GM21717 (cell line): ENCODE results near the gene RPTOR.
"Not testable (repeated sequence)": the region's sequence is repeated elsewhere in the genome, so short reads cannot be mapped to it uniquely, and the experiment has no call there.

Experiments
- ATAC-seq: cut with Tn5 transposase; IDR thresholded peaks from one replicate; pipeline ENCODE4 v1.9.1; 2021; ENCODE audit warnings: mild to moderate bottlenecking, moderate library complexity; ENCODE audit not compliant: unreplicated experiment

The RPTOR gene

DNA sequence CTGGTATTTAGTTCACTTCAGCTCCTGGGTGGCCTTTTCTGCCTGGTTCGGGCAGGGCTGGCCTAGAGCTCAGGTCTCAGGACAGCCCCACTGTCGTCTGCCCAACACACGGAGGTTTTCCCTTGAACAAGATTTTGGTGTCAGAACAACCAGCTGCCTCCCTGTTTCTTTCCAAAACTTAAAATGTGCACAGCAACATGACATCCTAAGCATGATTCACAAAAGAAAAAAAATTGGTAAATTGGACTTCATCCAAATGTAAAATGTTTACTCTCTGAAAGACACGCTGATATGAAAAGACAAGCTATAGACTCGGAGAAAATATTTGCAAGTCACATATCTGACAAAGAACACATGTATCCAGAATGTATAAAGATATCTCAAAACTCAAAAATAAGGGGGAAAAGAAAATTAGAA is 249.2 kb downstream of the RPTOR start:
- ATAC-seq, result no peak

- no peak for ATAC-seq
These were observed 249.8 kb downstream of the RPTOR start for GRCh38 chr17:80794281-80795089.

DNA sequence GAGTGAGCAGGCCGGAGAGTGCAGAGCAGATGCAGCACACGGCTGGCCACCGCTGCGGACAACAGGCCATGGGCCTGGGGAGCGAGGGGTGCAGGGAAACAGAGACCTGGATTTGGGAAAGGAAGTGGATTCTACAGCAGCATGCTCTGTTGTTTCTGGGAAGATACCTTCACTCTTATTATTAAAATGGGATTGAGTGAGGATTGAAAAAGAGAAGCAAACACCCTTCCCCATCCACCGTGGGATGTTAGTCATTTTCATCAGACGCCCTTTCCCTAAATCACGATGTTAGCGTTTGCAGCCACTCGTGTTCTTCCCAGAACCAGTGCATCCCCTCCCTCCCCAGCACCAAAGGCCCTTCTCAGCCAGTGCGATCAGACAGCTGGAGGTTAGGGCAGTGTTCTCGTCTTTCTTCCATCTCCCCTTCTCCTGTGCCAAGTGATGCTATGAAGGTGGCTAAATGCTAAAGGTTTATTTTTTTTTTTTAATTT is 250.5 kb downstream of the RPTOR start:
- ATAC-seq, result no peak

DNA sequence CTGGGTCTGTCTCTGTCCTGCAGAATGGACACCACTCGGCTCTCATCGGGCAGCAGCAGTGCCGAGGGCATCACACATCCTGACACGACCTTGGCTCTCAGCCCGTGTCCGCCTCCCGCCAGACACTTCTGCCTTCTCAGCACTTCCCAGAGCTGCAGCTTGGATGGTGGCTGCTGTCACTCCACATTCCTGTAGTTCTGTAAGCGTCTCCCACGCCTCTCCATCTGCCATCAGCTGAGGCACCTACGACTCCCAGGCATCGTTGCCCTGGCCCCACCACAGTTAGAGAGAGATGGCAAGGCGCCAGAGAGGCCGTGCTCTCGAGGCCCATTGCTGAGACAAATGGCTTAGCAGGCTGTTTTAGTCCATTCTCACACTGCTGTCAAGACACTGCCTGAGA is 251.1 kb downstream of the RPTOR start:
- no peak for ATAC-seq

DNA sequence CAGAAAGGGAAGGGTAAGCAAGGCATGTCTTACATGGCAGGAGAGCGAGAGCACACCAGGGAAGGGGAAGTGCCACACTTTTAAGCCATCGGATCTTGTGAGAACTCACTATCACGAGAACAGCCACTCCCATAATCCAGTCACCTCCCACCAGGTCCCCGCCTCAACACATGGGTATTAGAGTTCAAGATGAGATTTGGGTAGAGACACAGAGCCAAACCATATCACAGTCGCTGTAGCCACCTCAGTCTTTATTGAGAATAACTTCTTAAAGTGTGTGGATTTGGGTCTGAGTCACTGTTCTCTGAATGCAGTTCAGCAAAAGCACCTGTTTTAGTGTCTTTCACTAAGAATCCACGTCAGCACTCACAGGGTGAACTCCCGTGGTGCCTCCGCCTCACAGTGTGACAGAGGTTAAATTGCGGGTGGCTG is 251.8 kb downstream of the RPTOR start:
- ATAC-seq, result no peak

DNA sequence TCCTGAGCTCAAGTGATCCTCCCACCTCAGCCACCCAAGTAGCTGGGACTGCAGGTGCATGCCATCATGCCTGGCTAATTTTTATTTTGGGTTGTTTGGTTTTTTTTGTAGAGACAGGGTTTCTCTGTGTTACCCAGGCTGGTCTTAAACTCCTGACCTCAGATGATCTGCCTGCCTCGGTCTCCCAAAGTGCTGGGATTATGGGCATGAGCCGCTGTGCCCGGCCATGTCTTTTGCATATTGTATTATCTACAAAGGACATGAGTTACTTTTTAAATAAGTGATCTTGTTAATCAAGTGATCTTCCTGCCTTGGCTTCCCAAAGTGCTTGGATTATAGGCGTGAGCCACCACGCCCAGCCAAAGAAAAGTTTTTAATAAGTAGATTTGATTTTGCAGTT is 252.6 kb downstream of the RPTOR start:
- not testable (repeated sequence) for ATAC-seq

- no peak for ATAC-seq
These were observed 253.3 kb downstream of the RPTOR start for GRCh38 chr17:80797741-80798594.

- no peak for ATAC-seq
These were observed 254.2 kb downstream of the RPTOR start for GRCh38 chr17:80798595-80799537.

GRCh38 chr17:80799538-80800480 is 255.2 kb downstream of the RPTOR start:
- ATAC-seq, result no peak

- ATAC-seq, result no peak
These were observed 256.1 kb downstream of the RPTOR start for GRCh38 chr17:80800481-80801391.

- ATAC-seq, result no peak
These were observed 258.2 kb downstream of the RPTOR start for GRCh38 chr17:80802626-80803450.

DNA sequence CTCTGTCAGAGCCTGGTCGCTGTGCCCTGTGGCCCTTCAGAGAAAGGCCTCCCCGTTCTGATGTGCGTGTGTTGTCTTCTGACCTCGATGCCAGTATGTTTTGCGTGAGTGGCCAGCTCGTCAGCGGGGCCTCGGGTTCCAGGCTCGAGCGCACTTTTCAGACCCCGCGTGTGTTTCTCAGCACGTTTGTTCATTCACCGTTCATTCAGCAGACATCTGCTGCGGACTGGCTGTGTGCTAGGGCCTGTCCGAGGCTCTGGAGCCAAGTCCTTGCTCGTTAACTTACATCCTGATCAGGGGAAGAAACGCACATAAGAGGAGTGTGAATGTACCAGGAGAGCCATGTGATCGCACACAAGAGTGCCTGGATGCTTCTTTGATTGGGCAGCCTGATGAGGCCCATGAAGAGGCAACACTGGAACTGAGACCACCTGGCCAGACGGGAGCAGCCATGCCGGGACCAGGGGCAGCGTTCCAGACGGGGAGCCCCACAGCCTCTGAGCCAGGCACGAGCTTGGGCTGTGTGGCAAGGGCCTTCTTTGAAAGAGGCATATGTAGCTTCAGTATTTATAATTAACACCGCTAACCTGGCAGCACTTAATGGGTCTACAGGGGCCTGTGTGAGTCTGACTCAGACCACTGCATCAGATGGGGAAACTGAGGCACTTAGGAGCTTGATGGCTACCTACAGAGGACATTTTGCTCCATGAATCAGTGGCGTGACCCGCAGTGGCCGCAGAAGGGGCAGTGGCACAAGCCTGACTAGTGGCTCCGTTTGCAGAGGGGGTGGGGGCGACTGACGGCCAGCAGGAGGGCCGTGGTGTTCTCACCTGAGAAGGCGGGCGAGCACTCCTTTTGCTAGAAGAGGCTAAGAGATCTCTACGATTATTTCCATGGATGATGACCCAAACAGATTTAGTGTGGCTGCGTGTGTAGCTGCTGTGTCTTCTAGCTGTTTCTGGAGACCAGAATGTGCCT is 259.1 kb downstream of the RPTOR start:
- ATAC-seq, result no peak

DNA sequence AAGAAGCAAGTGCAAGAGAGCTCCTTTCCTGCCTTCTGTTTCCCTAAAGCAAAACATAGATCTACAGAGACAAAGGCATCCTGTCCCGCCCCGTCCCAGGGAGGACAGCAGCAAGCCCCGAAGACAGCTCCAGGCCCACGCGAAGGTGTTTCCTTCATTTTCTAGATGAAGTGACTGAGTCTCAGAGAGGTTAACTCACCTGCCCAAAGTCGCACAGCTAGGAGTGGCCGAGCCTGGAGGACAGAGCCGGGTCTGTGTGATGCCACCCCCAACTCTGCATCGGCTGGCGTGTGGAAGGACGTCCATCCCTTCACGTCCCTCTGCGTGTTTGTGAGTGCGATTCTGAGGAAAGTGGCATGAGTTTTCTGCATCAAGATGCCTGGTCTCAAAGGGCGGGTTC is 259.8 kb downstream of the RPTOR start:
- no peak for ATAC-seq

GRCh38 chr17:80805032-80805751 is 260.6 kb downstream of the RPTOR start:
- no peak for ATAC-seq

- no peak for ATAC-seq
These were observed 262.4 kb downstream of the RPTOR start for GRCh38 chr17:80807014-80807413.

DNA sequence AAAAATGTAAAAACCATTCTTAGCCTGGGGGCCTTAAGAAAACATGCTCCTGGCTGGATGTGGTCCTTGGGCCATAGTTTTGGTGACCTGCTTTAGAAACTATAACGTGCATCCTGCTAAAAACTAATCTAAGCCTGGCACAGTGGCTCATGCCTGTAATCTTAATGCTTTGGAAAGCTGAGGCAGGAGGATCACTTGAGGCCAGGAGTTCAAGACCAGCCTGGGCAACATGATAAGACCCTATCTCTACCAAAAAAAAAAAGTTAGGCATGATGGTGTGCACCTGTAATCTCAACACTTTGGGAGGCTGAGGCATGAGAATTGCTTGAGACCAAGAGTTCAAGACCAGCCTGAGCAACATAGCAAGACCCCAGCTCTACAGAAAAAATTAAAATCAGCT is 263.2 kb downstream of the RPTOR start:
- ATAC-seq, result no peak
